HG02588 (cell line): Measurements from ENCODE around the gene LCMT2.

Source experiments
- ATAC-seq: cut with Tn5 transposase; IDR thresholded peaks from one replicate; pipeline ENCODE4 v1.9.1; 2021; ENCODE audit warnings: mild to moderate bottlenecking, moderate library complexity; ENCODE audit not compliant: unreplicated experiment

Gene LCMT2

DNA sequence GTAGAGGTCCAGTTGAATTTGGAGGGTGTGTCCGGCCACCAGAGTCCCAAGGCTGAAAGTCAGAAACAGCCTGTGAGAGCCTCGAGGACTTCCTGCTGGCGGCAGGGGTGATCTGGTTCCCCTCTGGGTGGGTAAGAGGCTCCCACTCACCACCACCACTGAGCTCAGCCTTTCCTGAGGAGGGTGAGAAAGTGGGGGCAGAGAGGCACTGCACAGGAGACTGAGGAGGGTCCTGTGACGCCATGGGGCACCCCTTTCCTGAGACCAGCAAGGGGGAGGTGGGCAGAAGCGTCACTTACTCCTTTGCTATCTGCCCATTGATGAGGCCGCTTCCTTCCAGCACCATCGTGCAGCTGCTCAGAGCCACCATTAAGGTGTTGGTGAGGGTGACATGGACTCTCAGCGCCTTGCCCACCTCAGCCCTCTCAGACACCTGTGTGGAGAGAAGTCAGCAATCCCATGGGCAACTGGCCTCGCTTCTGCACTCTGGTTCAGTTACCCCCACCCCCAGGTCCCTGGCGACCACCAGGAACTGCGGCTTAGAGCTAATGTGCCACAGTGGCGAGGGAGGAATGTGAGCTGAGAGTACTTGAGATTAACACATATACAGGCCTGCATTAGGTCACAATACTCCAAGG lies 53.7 kb downstream of the LCMT2 start:
- no peak for ATAC-seq

DNA sequence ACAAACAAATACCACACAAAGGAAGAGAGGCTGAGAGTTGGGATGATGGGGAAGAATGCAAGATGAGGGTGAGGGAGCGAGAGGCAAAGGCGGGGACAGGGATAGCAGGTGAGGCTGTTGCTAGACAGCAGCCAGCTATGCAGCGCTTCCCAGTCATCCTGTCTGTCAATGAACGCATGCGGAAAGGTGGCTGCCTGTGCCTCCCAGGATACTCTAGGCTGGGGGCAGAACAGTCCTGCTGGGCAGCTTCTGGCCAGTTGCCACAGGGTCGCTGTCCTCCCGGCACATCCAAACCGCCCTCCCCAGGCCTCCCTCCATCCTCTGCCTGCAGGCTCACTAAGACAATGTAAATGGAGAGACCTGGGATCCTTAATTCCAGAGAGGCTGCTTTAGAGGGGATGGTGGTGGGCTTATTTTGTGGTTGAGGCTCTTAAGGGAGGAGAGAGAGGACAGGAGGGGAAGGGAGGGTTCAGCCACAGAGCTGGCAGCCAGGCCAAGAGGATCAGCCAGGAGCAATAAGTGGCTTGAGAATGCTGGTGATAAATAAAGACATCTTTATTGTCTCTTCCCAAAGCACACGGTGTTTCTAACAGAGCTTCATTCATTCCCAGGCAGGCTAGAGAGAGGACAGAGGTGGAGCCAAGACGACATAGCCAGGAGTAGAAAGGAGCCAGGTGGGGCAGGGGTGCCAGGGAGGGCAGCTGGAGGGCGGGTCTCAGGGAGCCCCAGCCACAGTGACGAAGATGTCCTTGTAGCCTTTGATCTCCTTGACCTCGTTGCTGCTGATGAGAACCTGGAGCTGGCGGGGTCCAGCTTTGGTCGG lies 54.4 kb downstream of the LCMT2 start:
- ATAC-seq = no peak

DNA sequence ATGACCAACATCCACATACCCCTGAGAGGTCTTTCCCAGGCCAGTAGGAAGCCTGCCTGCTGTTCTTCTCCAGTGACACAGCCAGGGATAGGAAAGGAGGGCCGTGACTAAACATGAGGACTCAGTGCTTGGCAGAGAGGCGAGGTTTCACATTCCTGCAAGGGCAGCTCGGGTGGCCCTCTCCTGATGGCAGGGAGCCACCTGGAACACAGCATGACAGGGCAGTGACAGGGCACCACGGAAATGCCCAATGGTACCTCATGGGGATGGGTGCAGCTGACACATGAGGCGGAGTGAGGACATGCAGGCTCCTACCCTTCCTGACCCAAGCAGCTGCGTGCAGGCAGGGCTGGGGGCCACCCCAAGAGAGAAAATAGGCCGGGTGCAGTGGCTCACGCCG lies 56.2 kb downstream of the LCMT2 start:
- no peak for ATAC-seq
